ENCODE results near the gene MAST2. TPM values are rescaled to one million over a fixed set of nuclear protein-coding genes. Genes with fewer than 3 reads are reported as not detected.

The MAST2 gene
- total and polyA plus RNA-seq, 9 of the 15 experiments (the other 6 are each of a cell fraction or from before 2014, with no cell fraction given) = 0.73 to 32.0 (median 17.8) TPM

- TF ChIP-seq, protein P1, sequence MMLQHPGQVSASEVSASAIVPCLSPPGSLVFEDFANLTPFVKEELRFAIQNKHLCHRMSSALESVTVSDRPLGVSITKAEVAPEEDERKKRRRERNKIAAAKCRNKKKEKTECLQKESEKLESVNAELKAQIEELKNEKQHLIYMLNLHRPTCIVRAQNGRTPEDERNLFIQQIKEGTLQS (IDR thresholded peaks at IDR 0.05) = no peak
- TF ChIP-seq, protein P1 (CRISPR knock-in tag; conservative IDR thresholded peaks at IDR 0.05) = no peak
- TF ChIP-seq ESRRA (IDR thresholded peaks at IDR 0.05; ENCODE audit: borderline replicate concordance, low read depth) (0 out of 2 replicates have a peak, but pooled peaks have one; percentile 41), POU5F1 (IDR thresholded peaks at IDR 0.05; ENCODE audit: borderline replicate concordance, low read depth, low read length, partially characterized antibody) (no peak), ELK1 (CRISPR knock-in tag; IDR thresholded peaks at IDR 0.05) (no peak)
- TF ChIP-seq, protein P2, sequence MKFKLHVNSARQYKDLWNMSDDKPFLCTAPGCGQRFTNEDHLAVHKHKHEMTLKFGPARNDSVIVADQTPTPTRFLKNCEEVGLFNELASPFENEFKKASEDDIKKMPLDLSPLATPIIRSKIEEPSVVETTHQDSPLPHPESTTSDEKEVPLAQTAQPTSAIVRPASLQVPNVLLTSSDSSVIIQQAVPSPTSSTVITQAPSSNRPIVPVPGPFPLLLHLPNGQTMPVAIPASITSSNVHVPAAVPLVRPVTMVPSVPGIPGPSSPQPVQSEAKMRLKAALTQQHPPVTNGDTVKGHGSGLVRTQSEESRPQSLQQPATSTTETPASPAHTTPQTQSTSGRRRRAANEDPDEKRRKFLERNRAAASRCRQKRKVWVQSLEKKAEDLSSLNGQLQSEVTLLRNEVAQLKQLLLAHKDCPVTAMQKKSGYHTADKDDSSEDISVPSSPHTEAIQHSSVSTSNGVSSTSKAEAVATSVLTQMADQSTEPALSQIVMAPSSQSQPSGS (CRISPR knock-in tag; IDR thresholded peaks at IDR 0.05) = no peak
Observed at GRCh38 chr1:45960930-45961715, 157.7 kb downstream of the MAST2 start (continued).
